H7 (cell line): ENCODE data around the gene P2RY6. TPM values are rescaled to one million over a fixed set of nuclear protein-coding genes. Genes with fewer than 3 reads are reported as not detected.
A peak's percentile ranks its signal among the peaks of the same experiment; 100 is the strongest.

Experiments
- DNase-seq: peaks from one replicate; pipeline ENCODE4 v3.0.0; 2012
- H3K27me3 ChIP-seq: 2 replicates; pipeline ENCODE4 v1.6.0; 2011; ENCODE audit warnings: mild to moderate bottlenecking, low read length; ENCODE audit not compliant: control insufficient read depth, insufficient read depth
- H3K36me3 ChIP-seq: replicated peaks from 2 replicates; pipeline ENCODE4 v1.5.1; 2011; ENCODE audit warnings: low read length; ENCODE audit not compliant: control insufficient read depth, insufficient read depth
- H3K4me3 ChIP-seq: 2 replicates; pipeline ENCODE4 v1.5.1; 2011; ENCODE audit warnings: low read depth, mild to moderate bottlenecking, control low read depth, low read length, moderate library complexity; ENCODE audit not compliant: insufficient read depth
- total RNA-seq: library from RNA; depleted of rRNA; stranded (reverse); fragments of >200 nt; shearing (Covaris generic); gene quantifications from 2 replicates; pipeline ENCODE4 v1.2.3, GENCODE V29; 2014

Gene P2RY6
- total RNA-seq, 1 experiment from 2014 or later: 0.66 TPM

- Histone ChIP-seq H3K4me3 (no peak overlapping the region), H3K27me3 (no peaks in the 10 kb centered on the region), H3K36me3 (no peaks in the 10 kb centered on the region)
- DNase-seq: no peak
These were observed 38.3 kb upstream of the P2RY6 start for GRCh38 chr11:73233692-73234470.

DNA sequence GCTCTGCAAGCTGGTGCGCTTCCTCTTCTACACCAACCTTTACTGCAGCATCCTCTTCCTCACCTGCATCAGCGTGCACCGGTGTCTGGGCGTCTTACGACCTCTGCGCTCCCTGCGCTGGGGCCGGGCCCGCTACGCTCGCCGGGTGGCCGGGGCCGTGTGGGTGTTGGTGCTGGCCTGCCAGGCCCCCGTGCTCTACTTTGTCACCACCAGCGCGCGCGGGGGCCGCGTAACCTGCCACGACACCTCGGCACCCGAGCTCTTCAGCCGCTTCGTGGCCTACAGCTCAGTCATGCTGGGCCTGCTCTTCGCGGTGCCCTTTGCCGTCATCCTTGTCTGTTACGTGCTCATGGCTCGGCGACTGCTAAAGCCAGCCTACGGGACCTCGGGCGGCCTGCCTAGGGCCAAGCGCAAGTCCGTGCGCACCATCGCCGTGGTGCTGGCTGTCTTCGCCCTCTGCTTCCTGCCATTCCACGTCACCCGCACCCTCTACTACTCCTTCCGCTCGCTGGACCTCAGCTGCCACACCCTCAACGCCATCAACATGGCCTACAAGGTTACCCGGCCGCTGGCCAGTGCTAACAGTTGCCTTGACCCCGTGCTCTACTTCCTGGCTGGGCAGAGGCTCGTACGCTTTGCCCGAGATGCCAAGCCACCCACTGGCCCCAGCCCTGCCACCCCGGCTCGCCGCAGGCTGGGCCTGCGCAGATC is 37.5 kb upstream of the P2RY6 start:
- no peak for DNase-seq
- no peak overlapping the region for H3K4me3 ChIP-seq
- no peaks in the 10 kb centered on the region for H3K27me3 ChIP-seq
- H3K36me3 ChIP-seq: no peaks in the 10 kb centered on the region

GRCh38 chr11:73235236-73235786 is 36.8 kb upstream of the P2RY6 start:
- Histone ChIP-seq H3K27me3 (no peaks in the 10 kb centered on the region), H3K36me3 (no peaks in the 10 kb centered on the region), H3K4me3 (no peak overlapping the region)
- DNase-seq: no peak

GRCh38 chr11:73236205-73236765 is 35.9 kb upstream of the P2RY6 start:
- Histone ChIP-seq H3K4me3 (no peak overlapping the region), H3K27me3 (no peaks in the 10 kb centered on the region), H3K36me3 (no peaks in the 10 kb centered on the region)
- no peak for DNase-seq

GRCh38 chr11:73236854-73237253 is 35.3 kb upstream of the P2RY6 start:
- no peak overlapping the region for H3K4me3 ChIP-seq
- DNase-seq: peak; percentile 90
- no peaks in the 10 kb centered on the region for H3K27me3 ChIP-seq
- H3K36me3 ChIP-seq: no peaks in the 10 kb centered on the region

- no peaks in the 10 kb centered on the region for H3K36me3 ChIP-seq
- no peak overlapping the region for H3K4me3 ChIP-seq
- DNase-seq: no peak
- no peaks in the 10 kb centered on the region for H3K27me3 ChIP-seq
These were observed 34.5 kb upstream of the P2RY6 start for GRCh38 chr11:73237471-73238290.

GRCh38 chr11:73239111-73239521 is 33.0 kb upstream of the P2RY6 start:
- Histone ChIP-seq H3K27me3 (no peaks in the 10 kb centered on the region), H3K36me3 (no peaks in the 10 kb centered on the region), H3K4me3 (no peak overlapping the region)
- DNase-seq: no peak

- DNase-seq: no peak
- Histone ChIP-seq H3K36me3 (no peaks in the 10 kb centered on the region), H3K4me3 (no peak overlapping the region), H3K27me3 (no peaks in the 10 kb centered on the region)
These were observed 32.5 kb upstream of the P2RY6 start for GRCh38 chr11:73239571-73240189.

DNA sequence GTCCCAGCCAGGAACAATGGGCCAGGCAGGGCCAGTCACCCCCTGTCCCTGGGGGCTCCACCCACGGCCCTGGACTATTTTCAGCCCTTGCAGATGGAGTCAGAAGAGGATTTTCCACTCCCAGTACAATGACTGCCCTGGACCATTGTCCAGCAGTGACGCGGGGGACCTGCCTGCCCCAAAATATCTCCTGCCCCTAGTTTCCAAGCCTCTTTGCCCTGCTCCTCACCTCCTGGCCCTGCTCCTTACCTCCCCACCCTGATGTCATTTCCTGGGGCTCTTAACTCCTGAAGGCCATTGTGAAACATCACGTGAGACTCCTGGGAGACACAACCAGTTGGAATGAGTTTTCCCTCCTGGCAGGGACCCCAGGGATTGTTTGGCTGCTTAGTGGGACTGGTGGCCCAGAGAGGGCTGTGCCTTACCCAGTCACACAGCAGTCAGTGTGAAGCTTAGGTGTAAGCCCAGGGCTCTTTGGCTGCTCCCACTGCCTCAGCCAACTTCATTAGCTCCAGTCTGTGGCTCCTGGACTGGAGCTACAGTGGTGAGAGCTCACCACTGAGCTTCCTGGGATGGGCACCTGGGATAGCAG is 31.9 kb upstream of the P2RY6 start:
- DNase-seq: no peak
- H3K27me3 ChIP-seq: no peaks in the 10 kb centered on the region
- H3K36me3 ChIP-seq: no peaks in the 10 kb centered on the region
- H3K4me3 ChIP-seq: no peak overlapping the region

DNA sequence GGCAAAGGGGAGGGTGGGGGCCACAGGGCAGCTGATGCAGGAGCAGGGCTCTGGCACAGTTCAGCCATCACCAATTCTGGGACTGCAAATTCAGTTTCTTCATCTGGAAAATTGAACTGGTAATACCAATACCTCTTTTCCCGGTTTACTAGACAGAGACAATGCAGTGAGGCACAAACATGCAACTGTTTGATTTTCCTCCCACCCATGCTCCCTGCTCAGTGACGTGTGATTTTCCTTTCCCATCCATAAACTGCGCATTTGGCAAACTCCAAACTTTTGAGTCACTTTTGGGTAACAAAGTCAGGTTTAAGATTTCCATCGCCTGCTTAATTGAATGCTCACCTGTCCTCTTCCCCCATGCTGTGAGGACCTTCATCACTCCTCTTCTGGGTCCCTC is 30.8 kb upstream of the P2RY6 start:
- DNase-seq: no peak
- H3K36me3 ChIP-seq: no peaks in the 10 kb centered on the region
- H3K4me3 ChIP-seq: no peak overlapping the region
- no peaks in the 10 kb centered on the region for H3K27me3 ChIP-seq

GRCh38 chr11:73242251-73243092 is 29.7 kb upstream of the P2RY6 start:
- Histone ChIP-seq H3K36me3 (no peaks in the 10 kb centered on the region), H3K27me3 (no peaks in the 10 kb centered on the region), H3K4me3 (peak overlapping the region; percentile 34; the same call in 1 of the 2 replicates)
- DNase-seq: peak; percentile 86

- no peak overlapping the region for H3K4me3 ChIP-seq
- H3K27me3 ChIP-seq: no peaks in the 10 kb centered on the region
- DNase-seq: no peak
- no peaks in the 10 kb centered on the region for H3K36me3 ChIP-seq
These were observed 29.0 kb upstream of the P2RY6 start for GRCh38 chr11:73243093-73243485.
